GM23338 (cell line): ENCODE measurements around the gene FAF1. TPM values are rescaled to one million over a fixed set of nuclear protein-coding genes. Genes with fewer than 3 reads are reported as not detected.

Source experiments
- ATAC-seq: fragments of 200-7000 bp; cut with Tn5 transposase; 3 replicates; pipeline ENCODE4 v1.9.1; 2020
- DNase-seq: peaks from one replicate; pipeline ENCODE4 v3.0.0-alpha.2; 2015; ENCODE audit warnings: low spot score
- H2AFZ ChIP-seq: fragments of 200-600 bp; sonication (generic); 2 replicates; pipeline ENCODE4 v1.8.0; 2016; ENCODE audit warnings: antibody characterized with exemption, mild to moderate bottlenecking, moderate library complexity
- H3F3A ChIP-seq: fragments of 200-600 bp; sonication (generic); replicated peaks from 2 replicates; pipeline ENCODE4 v1.8.0; 2017; ENCODE audit warnings: antibody characterized with exemption, mixed run types, low read depth
- H3K27ac ChIP-seq: fragments of 200-600 bp; sonication (generic); 2 replicates; pipeline ENCODE4 v1.6.1; 2016; ENCODE audit warnings: low read depth
- H3K27me3 ChIP-seq: fragments of 200-600 bp; sonication (generic); 2 replicates; pipeline ENCODE4 v1.8.0; 2016; ENCODE audit warnings: mild to moderate bottlenecking, mixed run types, moderate library complexity; ENCODE audit not compliant: insufficient read depth
- H3K36me3 ChIP-seq: fragments of 200-600 bp; sonication (generic); 2 replicates; pipeline ENCODE4 v1.8.0; 2016; ENCODE audit warnings: mild to moderate bottlenecking; ENCODE audit not compliant: insufficient read depth
- H3K4me1 ChIP-seq: fragments of 200-600 bp; sonication (generic); 2 replicates; pipeline ENCODE4 v1.8.0; 2016; ENCODE audit warnings: mild to moderate bottlenecking, moderate library complexity; ENCODE audit not compliant: insufficient read depth
- H3K4me2 ChIP-seq: fragments of 200-600 bp; sonication (generic); 2 replicates; pipeline ENCODE4 v1.7.1; 2017; ENCODE audit warnings: mixed run types
- H3K4me3 ChIP-seq: fragments of 200-600 bp; sonication (generic); 2 replicates; pipeline ENCODE4 v1.6.1; 2016; ENCODE audit warnings: mixed run types
- H3K79me2 ChIP-seq: fragments of 200-600 bp; sonication (generic); replicated peaks from 2 replicates; pipeline ENCODE4 v1.8.0; 2017; ENCODE audit warnings: mild to moderate bottlenecking; ENCODE audit not compliant: insufficient read depth
- H3K9me2 ChIP-seq: fragments of 200-600 bp; sonication (generic); 2 replicates; pipeline ENCODE4 v1.8.0; 2017; ENCODE audit not compliant: insufficient read depth
- H4K20me1 ChIP-seq: fragments of 200-600 bp; sonication (generic); replicated peaks from 2 replicates; pipeline ENCODE4 v1.8.0; 2017; ENCODE audit warnings: mild to moderate bottlenecking; ENCODE audit not compliant: insufficient read depth
- H3K27ac Mint-ChIP-seq: 2 replicates; pipeline ENCODE4 v1.8.0; 2020; ENCODE audit warnings: inconsistent platforms, mild to moderate bottlenecking, moderate library complexity, mixed read lengths
- H3K27me3 Mint-ChIP-seq: 3 replicates; pipeline ENCODE4 v1.8.0; 2022; ENCODE audit warnings: low read depth, mild to moderate bottlenecking, moderate library complexity, mixed read lengths, inconsistent platforms; ENCODE audit not compliant: insufficient read depth, poor library complexity
- H3K36me3 Mint-ChIP-seq: 3 replicates; pipeline ENCODE4 v1.8.0; 2021; ENCODE audit warnings: low read depth, mild to moderate bottlenecking, inconsistent platforms, moderate library complexity, mixed read lengths
- H3K4me1 Mint-ChIP-seq: 3 replicates; pipeline ENCODE4 v1.8.0; 2020; ENCODE audit warnings: mild to moderate bottlenecking, inconsistent platforms, mixed read lengths
- H3K4me3 Mint-ChIP-seq: 3 replicates; pipeline ENCODE4 v1.8.0; 2021; ENCODE audit warnings: moderate library complexity, mild to moderate bottlenecking, inconsistent platforms, mixed read lengths
- H3K9me3 Mint-ChIP-seq: 3 replicates; pipeline ENCODE4 v1.8.0; 2020; ENCODE audit warnings: moderate library complexity, mild to moderate bottlenecking, inconsistent platforms, mixed read lengths
- CREB1 ChIP-seq: fragments of 250-450 bp; sonication (Bioruptor Pico); IDR thresholded peaks from 2 replicates; pipeline ENCODE4 v1.5.0; 2020; ENCODE audit warnings: low read depth, mild to moderate bottlenecking, moderate library complexity
- CTCF ChIP-seq, 2 experiments: fragments of 200-600 bp in 1 of 2; sonication (generic) in 1 of 2; conservative IDR thresholded peaks; 2 replicates each; pipeline versions ENCODE4 v1.5.1 to v1.6.1; 2016 to 2017; ENCODE audit warnings: antibody characterized with exemption in 2 of 2, low read depth in 2 of 2, mild to moderate bottlenecking in 2 of 2, moderate library complexity in 1 of 2
- ETS1 ChIP-seq: IDR thresholded peaks from 2 replicates; pipeline ENCODE4 v1.6.1; 2016; ENCODE audit warnings: antibody characterized with exemption
- EZH2 ChIP-seq: fragments of 200-600 bp; sonication (generic); IDR thresholded peaks from one replicate; pipeline ENCODE4 v1.8.0; 2017; ENCODE audit warnings: antibody characterized with exemption, mild to moderate bottlenecking, low read depth; ENCODE audit not compliant: unreplicated experiment
- EZH2phosphoT487 ChIP-seq: fragments of 200-600 bp; sonication (generic); IDR thresholded peaks from one replicate; pipeline ENCODE4 v1.8.1; 2018; ENCODE audit warnings: antibody characterized with exemption; ENCODE audit not compliant: unreplicated experiment
- JUNB ChIP-seq: IDR thresholded peaks from one replicate; pipeline ENCODE4 v1.6.1; 2016; ENCODE audit warnings: antibody characterized with exemption; ENCODE audit not compliant: unreplicated experiment
- NANOG ChIP-seq: IDR thresholded peaks from 2 replicates; pipeline ENCODE4 v1.6.1; 2016; ENCODE audit warnings: antibody characterized with exemption, borderline replicate concordance
- POLR2AphosphoS5 ChIP-seq: IDR thresholded peaks from 2 replicates; pipeline ENCODE4 v1.6.1; 2016; ENCODE audit warnings: antibody characterized with exemption, low read depth
- REST ChIP-seq: IDR thresholded peaks from one replicate; pipeline ENCODE4 v1.6.1; 2018; ENCODE audit warnings: antibody characterized with exemption; ENCODE audit not compliant: unreplicated experiment
- STAT1 ChIP-seq: IDR thresholded peaks from one replicate; pipeline ENCODE4 v1.6.1; 2016; ENCODE audit warnings: antibody characterized with exemption; ENCODE audit not compliant: unreplicated experiment
- ZNF114 ChIP-seq: fragments of 250-450 bp; sonication (Bioruptor Pico); IDR thresholded peaks from 2 replicates; pipeline ENCODE4 v1.5.0; 2020; ENCODE audit warnings: mild to moderate bottlenecking, moderate library complexity
- ZNF331 ChIP-seq: fragments of 250-450 bp; sonication (Bioruptor Pico); IDR thresholded peaks from 2 replicates; pipeline ENCODE4 v1.5.0; 2020; ENCODE audit warnings: low read depth, mild to moderate bottlenecking, moderate library complexity
- ZNF462 ChIP-seq: fragments of 250-450 bp; sonication (Bioruptor Pico); IDR thresholded peaks from 2 replicates; pipeline ENCODE4 v1.5.0; 2020; ENCODE audit warnings: mild to moderate bottlenecking, moderate library complexity
- polyA plus RNA-seq: library from polyadenylated mRNA; unstranded; fragments of >200 nt; fragmentation: Nextera tagmentation; extraction: Ambion mirVana; gene quantifications from 2 replicates; pipeline ENCODE4 v1.2.1, GENCODE V29; 2016
- total RNA-seq: library from RNA; depleted of rRNA; stranded (reverse); fragments of >200 nt; shearing (Covaris generic); gene quantifications from 2 replicates; pipeline ENCODE4 v1.2.3, GENCODE V29; 2014

The FAF1 gene
- total and polyA plus RNA-seq, 2 experiments from 2014 or later: 24.1 to 53.2 TPM

GRCh38 chr1:50693829-50694228 lies 266.2 kb downstream of the FAF1 start:
- H3K9me3 Mint-ChIP-seq: no peaks in the 10 kb centered on the region

More at GRCh38 chr1:50693829-50694228, 266.2 kb downstream of the FAF1 start:
- Histone ChIP-seq H3F3A (no peaks in the 10 kb centered on the region), H3K27ac (no peak overlapping the region), H3K79me2 (no peaks in the 10 kb centered on the region), H2AFZ (no peak overlapping the region), H3K36me3 (no peaks in the 10 kb centered on the region), H4K20me1 (no peaks in the 10 kb centered on the region), H3K9me2 (no peaks in the 10 kb centered on the region), H3K27me3 (no peaks in the 10 kb centered on the region), H3K4me3 (no peak overlapping the region), H3K4me1 (peaks cover 15% of the 10 kb centered on the region), H3K4me2 (no peak overlapping the region)
- H3K4me3 Mint-ChIP-seq: no peak overlapping the region
- H3K4me1 Mint-ChIP-seq: peaks cover 14% of the 10 kb centered on the region; the same call in 2 of the 3 replicates
- no peak for DNase-seq
- TF ChIP-seq CTCF (conservative IDR thresholded peaks at IDR 0.05; ENCODE audit: low read depth in 2 of 2): no peak
- TF ChIP-seq ETS1: no peak
- TF ChIP-seq STAT1: no peak
- TF ChIP-seq JUNB: no peak
- TF ChIP-seq POLR2AphosphoS5: no peak
- no peak for TF ChIP-seq ZNF114 (CRISPR knock-in tag)
- no peak for TF ChIP-seq EZH2
- no peak for TF ChIP-seq NANOG
- no peak for TF ChIP-seq ZNF462 (CRISPR knock-in tag)
- no peak for TF ChIP-seq EZH2phosphoT487
- no peak for TF ChIP-seq CREB1 (CRISPR knock-in tag)
- no peak for TF ChIP-seq ZNF331 (CRISPR knock-in tag)
- TF ChIP-seq REST: no peak
- H3K27me3 Mint-ChIP-seq: no peaks in the 10 kb centered on the region
- H3K36me3 Mint-ChIP-seq: no peaks in the 10 kb centered on the region; the same call in 2 of the 3 replicates
- no peak for ATAC-seq
- H3K27ac Mint-ChIP-seq: no peak overlapping the region
